H1 (cell line): ENCODE data around the gene SLC35G6. TPM values are rescaled to one million over a fixed set of nuclear protein-coding genes. Genes with fewer than 3 reads are reported as not detected.

Experiments
- ASH2L ChIP-seq: fragments of 200-600, 300-600 bp; sonication (generic); IDR thresholded peaks from one replicate; pipeline ENCODE4 v1.7.1; 2017; ENCODE audit warnings: low read length
- BACH1 ChIP-seq: IDR thresholded peaks from 2 replicates; pipeline ENCODE4 v1.6.1; 2012; ENCODE audit warnings: low read length, improper control_type of control experiment
- BRCA1 ChIP-seq: IDR thresholded peaks from 2 replicates; pipeline ENCODE4 v1.6.1; 2012; ENCODE audit warnings: low read depth, low read length, improper control_type of control experiment
- CBX5 ChIP-seq: fragments of 300-800, 300-1000 bp; sonication (generic); IDR thresholded peaks from 2 replicates; pipeline ENCODE4 v1.7.1; 2016; ENCODE audit warnings: antibody characterized with exemption, low read length, low read depth
- CHD1 ChIP-seq: IDR thresholded peaks from 2 replicates; pipeline ENCODE4 v1.6.1; 2012; ENCODE audit warnings: low read depth, low read length, improper control_type of control experiment
- CHD2 ChIP-seq: IDR thresholded peaks from 2 replicates; pipeline ENCODE4 v1.6.1; 2012; ENCODE audit warnings: low read length, improper control_type of control experiment
- EGR1 ChIP-seq: IDR thresholded peaks from 2 replicates; pipeline ENCODE4 v1.6.1; 2011; ENCODE audit warnings: low read depth, low read length, borderline replicate concordance
- EP300 ChIP-seq, 2 experiments: IDR thresholded peaks; 1 replicate in 1 of 2; 2 replicates in 1 of 2; pipeline ENCODE4 v1.6.1; 2011 to 2012; ENCODE audit warnings: low read depth in 2 of 2, low read length in 2 of 2, mild to moderate bottlenecking in 2 of 2, borderline replicate concordance in 1 of 2, inconsistent platforms in 1 of 2, moderate library complexity in 1 of 2
- EZH2 ChIP-seq: fragments of 200-600 bp; sonication (generic); IDR thresholded peaks from 2 replicates; pipeline ENCODE4 v1.7.1; 2012; ENCODE audit warnings: low read depth, mild to moderate bottlenecking, moderate library complexity, low read length, inconsistent platforms; ENCODE audit not compliant: severe bottlenecking
- HDAC2 ChIP-seq, 2 experiments: fragments of 300-600 bp in 1 of 2; sonication (generic) in 1 of 2; IDR thresholded peaks; 2 replicates each; pipeline ENCODE4 v1.6.1; 2011 to 2012; ENCODE audit warnings: low read depth in 2 of 2, low read length in 2 of 2, mild to moderate bottlenecking in 2 of 2, moderate library complexity in 2 of 2, borderline replicate concordance in 1 of 2, inconsistent platforms in 1 of 2
- KDM4A ChIP-seq: IDR thresholded peaks from one replicate; pipeline ENCODE4 v1.7.1; 2012; ENCODE audit warnings: low read depth, mild to moderate bottlenecking, moderate library complexity, low read length, inconsistent platforms; ENCODE audit not compliant: severe bottlenecking
- MAFK ChIP-seq: IDR thresholded peaks from 2 replicates; pipeline ENCODE4 v1.6.1; 2012; ENCODE audit warnings: low read depth, mild to moderate bottlenecking, improper control_type of control experiment, low read length
- PHF8 ChIP-seq: fragments of 200-600 bp; sonication (generic); conservative IDR thresholded peaks from 2 replicates; pipeline ENCODE4 v1.7.1; 2012; ENCODE audit warnings: low read depth, mild to moderate bottlenecking, inconsistent platforms, low read length, moderate library complexity
- POU5F1 ChIP-seq: IDR thresholded peaks from 2 replicates; pipeline ENCODE4 v1.6.1; 2011; ENCODE audit warnings: low read depth, mild to moderate bottlenecking, low read length, moderate library complexity
- RFX5 ChIP-seq: IDR thresholded peaks from 2 replicates; pipeline ENCODE4 v1.6.1; 2011; ENCODE audit warnings: low read depth, low read length, improper control_type of control experiment, borderline replicate concordance
- RNF2 ChIP-seq: fragments of 200-900, 300-1000 bp; sonication (generic); IDR thresholded peaks from 2 replicates; pipeline ENCODE4 v1.7.1; 2016; ENCODE audit warnings: borderline replicate concordance, low read depth, mild to moderate bottlenecking, antibody characterized with exemption, low read length; ENCODE audit not compliant: poor library complexity, severe bottlenecking; ENCODE audit errors: missing control alignments
- RXRA ChIP-seq: IDR thresholded peaks from 2 replicates; pipeline ENCODE4 v1.6.1; 2011; ENCODE audit warnings: low read depth, mild to moderate bottlenecking, low read length, moderate library complexity; ENCODE audit not compliant: insufficient read depth
- SP2 ChIP-seq: IDR thresholded peaks from 2 replicates; pipeline ENCODE4 v1.6.1; 2012; ENCODE audit warnings: mild to moderate bottlenecking, low read length, inconsistent platforms
- SRF ChIP-seq: IDR thresholded peaks from 2 replicates; pipeline ENCODE4 v1.6.1; 2011; ENCODE audit warnings: mild to moderate bottlenecking, low read depth, low read length, moderate library complexity
- TBP ChIP-seq: IDR thresholded peaks from 2 replicates; pipeline ENCODE4 v1.6.1; 2011; ENCODE audit warnings: low read depth, low read length, improper control_type of control experiment
- TCF12 ChIP-seq: IDR thresholded peaks from 2 replicates; pipeline ENCODE4 v1.6.1; 2011; ENCODE audit warnings: low read depth, mild to moderate bottlenecking, low read length
- TEAD4 ChIP-seq: IDR thresholded peaks from 2 replicates; pipeline ENCODE4 v1.6.1; 2012; ENCODE audit warnings: low read depth, low read length, inconsistent platforms, mixed read lengths
- polyA plus RNA-seq, 7 experiments: library from polyadenylated mRNA; depleted of rRNA in 3 of 7; stranded (reverse) in 5 of 7; unstranded in 2 of 7; fragments of >200 nt in 5 of 7; fragments of 200-250 nt in 2 of 7; gene quantifications; 1 replicate in 5 of 7; 2 replicates in 1 of 7; 4 replicates in 1 of 7; pipeline versions ENCODE4 v1.2.1 to v1.2.3, GENCODE V29; 2011 to 2013; ENCODE audit warnings: missing spikeins in 2 of 7, mixed read lengths in 2 of 7
- total RNA-seq: library from RNA; stranded (reverse); fragmentation: NEBNext Ultra II Directional; extraction: Animal tissue kit (Norgen Biotek cat#: 25700); gene quantifications from 2 replicates; pipeline ENCODE4 v1.2.1, GENCODE V29; 2021
- TF ChIP-seq, protein P1 (sequence below): IDR thresholded peaks from 2 replicates; pipeline ENCODE4 v1.6.1; 2012; ENCODE audit warnings: inconsistent platforms

The SLC35G6 gene
- total and polyA plus RNA-seq, 2 of the 8 experiments (the other 6 are each of a cell fraction or from before 2014, with no cell fraction given): 0.05 TPM; not detected in 1

DNA sequence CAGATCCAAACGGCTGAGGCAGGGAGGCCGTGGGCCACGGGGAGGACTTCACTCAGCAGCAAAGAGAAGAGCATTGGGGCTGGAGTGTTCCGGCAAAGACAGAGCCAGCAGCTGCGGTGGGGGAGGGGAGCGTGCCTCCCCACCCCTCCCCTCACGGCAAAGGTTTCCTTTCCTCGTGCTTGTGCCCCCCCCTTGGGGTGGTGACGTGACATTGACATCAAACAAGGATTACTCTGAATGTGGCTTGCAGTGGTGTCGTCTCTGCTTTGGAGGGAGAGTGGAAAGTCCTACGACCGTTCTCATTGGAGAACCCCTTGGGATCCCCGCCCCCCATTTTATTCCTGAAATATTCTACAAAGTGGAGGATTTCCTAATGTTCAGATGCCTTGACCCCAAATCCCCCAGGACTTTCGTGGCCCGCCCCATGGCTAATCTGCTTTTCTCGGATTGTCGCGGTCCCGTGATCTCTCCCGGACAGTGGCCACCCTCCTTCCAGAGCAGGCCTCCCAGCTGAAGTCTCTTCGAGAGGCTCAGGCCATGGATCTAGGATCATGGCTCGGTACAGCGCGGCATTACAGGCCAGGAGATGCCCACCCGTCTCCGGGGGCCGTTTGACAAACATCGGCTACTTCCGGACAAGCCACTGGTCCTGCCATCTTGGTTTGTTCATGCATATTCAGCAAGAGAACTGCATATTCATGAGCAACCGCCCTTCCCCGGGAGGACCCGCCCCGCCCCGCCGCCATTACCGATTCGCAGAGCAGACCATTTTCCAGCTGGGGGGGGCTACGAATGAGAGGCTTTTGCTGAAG, 2.2 kb downstream of the SLC35G6 start (continued):
- TF ChIP-seq SP2 (no peak), TCF12 (no peak), BRCA1 (no peak), CBX5 (no peak), BACH1 (no peak), KDM4A (peak; percentile 44), CHD1 (no peak), RNF2 (no peak), EGR1 (no peak), CHD2 (peak; percentile 9; the same call in 1 of the 2 replicates), PHF8 (no peak; the same call in 1 of the 2 replicates), RXRA (no peak), POU5F1 (peak; percentile 99), ASH2L (peak; percentile 67), TBP (no peak), TEAD4 (no peak), EP300 (IDR thresholded peaks at IDR 0.05; ENCODE audit: borderline replicate concordance in 1 of 2, low read depth in 2 of 2, low read length in 2 of 2) (no peak), SRF (no peak), MAFK (no peak), HDAC2 (IDR thresholded peaks at IDR 0.05; ENCODE audit: borderline replicate concordance in 1 of 2, low read depth in 2 of 2, low read length in 2 of 2) (no peak), EZH2 (no peak), RFX5 (no peak)
- TF ChIP-seq, protein P1, sequence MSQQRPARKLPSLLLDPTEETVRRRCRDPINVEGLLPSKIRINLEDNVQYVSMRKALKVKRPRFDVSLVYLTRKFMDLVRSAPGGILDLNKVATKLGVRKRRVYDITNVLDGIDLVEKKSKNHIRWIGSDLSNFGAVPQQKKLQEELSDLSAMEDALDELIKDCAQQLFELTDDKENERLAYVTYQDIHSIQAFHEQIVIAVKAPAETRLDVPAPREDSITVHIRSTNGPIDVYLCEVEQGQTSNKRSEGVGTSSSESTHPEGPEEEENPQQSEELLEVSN: no peak
